Stimulated activated CD8-positive, alpha-beta memory T cell treated with anti-CD3 and anti-CD28 coated beads, Interleukin-15, amount 100 ng/mL, for 1 hour (primary cell): Measurements from ENCODE around the gene TINCR.
"Not testable (repeated sequence)": the region's sequence is repeated elsewhere in the genome, so short reads cannot be mapped to it uniquely, and the experiment has no call there.

Experiments
- DNase-seq: peaks from one replicate; pipeline ENCODE4 v3.0.0-alpha.2; 2020; ENCODE audit warnings: low read depth

The TINCR gene

GRCh38 chr19:5558101-5558621 is 9.6 kb downstream of the TINCR start:
- no peak for DNase-seq

DNA sequence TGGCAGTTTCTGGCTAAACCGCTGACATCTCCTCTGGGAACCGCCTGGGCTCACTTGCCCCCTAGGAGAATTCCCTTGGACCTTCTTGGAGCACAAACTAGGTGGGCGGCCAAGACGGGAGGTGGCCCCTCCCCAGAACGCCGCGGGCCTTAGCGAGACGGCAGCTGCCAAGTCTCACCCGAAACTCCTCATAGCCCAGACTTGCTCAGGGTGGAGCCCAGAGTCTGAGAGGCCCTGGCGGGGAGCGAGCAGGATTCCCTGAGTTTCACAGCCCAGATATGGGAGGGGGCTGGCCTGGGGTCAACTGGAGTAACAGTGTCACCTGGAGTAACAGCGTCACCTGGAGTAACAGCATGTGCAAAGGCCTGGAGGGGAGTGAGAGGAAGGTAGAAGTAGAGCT is 10.1 kb downstream of the TINCR start:
- no peak for DNase-seq

- no peak for DNase-seq
These were observed 12.9 kb downstream of the TINCR start for GRCh38 chr19:5554828-5555227.

GRCh38 chr19:5553892-5554291 is 13.9 kb downstream of the TINCR start:
- DNase-seq, result no peak

DNA sequence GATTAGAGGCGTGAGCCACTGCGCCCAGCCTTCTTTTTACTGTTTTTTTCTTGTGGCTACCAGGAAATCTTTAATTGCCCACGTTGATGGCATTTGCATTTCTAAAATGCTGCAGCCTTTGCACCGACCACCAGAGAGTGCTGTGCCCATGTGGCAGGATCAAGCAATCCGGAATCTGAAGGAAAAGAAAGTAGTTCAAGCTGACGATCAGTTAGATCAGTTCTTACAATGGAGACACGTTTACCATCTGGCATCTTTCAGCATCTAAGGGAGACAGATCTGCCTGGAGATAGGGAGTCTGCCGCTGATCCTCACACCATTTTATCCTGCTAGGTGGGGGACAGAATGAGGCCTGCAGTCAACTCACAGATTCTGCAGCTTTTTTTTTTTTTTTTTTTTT is 19.9 kb downstream of the TINCR start:
- DNase-seq, result no peak

DNA sequence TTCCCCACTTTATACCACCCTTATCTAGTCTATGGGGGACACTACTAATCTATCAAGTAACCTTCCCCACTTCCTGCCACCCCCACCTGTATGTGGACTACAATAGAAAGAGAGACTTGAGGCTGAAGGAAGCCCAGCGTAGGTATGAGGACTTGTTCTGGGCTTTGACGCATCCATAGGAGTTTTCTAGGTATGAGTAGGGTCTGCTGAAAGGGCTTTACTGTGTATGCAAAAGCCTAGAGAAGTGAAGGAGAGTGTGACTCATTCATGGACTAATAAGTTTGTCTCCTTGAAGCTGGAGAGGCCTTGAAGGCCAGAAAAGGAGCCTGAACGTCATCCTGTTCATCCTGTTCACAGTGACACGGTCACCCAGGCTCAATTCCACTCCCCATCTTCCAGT is 21.8 kb downstream of the TINCR start:
- DNase-seq, result no peak

DNA sequence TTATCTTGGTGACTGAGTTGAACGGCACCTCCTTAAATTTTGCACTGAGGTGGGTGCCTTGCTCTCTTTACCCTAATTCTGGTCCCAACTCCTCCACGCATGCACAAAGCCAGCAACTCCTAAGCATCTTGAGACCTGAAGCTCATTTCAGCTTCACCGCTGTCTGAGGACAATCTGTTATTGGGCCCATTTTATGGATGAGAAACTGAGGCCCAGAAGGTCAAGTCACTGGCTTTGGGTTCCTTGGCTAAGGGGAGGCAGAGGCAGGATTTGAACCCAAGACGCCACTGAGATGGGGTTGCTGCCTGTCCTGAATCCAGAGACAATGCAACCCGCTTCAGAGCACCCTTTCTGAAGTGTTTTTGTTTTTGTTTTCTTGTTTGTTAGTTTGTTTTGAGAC is 22.7 kb downstream of the TINCR start:
- no peak for DNase-seq

GRCh38 chr19:5542665-5543064 is 25.1 kb downstream of the TINCR start:
- no peak for DNase-seq

GRCh38 chr19:5541456-5541855 is 26.3 kb downstream of the TINCR start:
- DNase-seq, result no peak

GRCh38 chr19:5540208-5540607 is 27.5 kb downstream of the TINCR start:
- no peak for DNase-seq

DNA sequence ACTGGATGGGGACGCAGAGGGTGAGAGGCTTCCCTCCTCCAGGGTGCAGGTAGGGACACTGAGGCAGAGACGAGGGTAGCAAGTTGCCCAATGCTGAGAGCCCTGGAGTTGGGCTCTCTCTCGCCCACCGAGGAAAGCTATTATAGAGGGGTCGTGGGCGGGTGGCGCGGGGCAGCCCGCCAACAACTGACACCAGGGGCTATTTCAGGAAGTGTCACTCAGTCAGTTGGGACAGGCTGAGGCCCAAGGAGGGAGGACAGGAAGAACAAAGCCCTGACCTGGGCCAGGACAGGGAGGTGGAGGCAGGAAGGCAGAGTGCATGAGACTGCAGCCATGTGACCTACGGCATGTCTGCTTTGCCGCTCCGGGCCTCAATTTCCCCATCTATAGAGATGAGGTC is 29.9 kb downstream of the TINCR start:
- no peak for DNase-seq

GRCh38 chr19:5536982-5537579 is 30.7 kb downstream of the TINCR start:
- not testable (repeated sequence) for DNase-seq

GRCh38 chr19:5536337-5536894 is 31.3 kb downstream of the TINCR start:
- no peak for DNase-seq

DNA sequence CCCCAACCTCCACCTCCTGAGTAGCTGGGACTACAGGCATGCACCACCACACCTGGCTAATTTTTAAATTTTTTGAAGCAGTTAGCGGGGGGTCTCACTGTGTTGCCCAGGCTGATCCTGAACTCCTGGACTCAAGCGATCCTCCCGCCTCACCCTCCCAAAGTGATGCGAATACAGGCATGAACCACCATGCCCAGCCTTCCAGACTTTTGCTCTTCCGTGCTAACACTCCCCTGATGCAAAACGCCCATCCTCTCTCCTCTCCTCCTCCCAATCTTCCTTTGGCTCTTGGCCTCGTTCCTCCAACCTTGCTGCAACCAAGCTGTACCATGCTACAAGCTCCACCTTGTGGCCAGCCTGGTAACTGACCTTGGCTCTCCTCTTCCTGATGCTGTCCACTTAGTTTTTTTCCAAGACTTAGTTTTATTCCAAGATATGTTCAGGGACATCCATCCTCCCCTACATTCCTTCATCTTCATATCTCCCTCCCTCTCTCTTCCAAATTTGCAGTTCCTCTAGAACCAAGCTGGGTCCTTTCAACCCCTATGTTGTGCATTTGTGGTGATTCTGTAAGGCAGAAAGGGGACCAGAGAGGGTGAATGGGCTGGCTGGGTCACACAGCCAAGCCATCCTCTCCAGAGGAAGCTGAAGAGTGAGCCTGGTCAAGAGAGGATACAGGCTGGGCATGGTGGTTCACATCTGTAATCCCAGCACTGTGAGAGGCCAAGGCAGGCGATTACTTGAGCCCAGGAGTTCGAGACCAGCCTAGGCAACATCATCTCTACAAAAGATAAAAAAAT is 32.8 kb downstream of the TINCR start:
- no peak for DNase-seq

DNA sequence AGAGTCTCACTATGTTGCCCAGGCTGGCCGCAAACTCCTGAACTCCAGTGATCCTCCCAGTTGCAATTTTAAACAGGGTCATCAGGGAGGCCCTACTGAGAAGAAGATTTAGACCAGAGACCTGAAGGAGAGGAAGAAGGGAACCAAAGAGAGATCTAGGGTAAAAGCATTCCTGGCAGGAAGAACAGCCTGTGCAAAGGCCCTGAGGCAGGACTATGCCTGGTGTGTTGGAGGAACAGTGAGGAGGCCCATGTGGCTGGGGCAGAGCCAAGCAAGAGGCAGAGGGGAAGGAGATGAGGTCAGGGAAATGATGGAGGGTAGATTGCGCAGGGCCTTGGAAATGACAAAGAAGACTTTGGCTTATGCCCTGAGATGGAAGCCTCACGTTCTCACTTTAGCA is 34.5 kb downstream of the TINCR start:
- DNase-seq, result no peak

GRCh38 chr19:5530701-5531100 is 37.1 kb downstream of the TINCR start:
- no peak for DNase-seq

- DNase-seq, result no peak
These were observed 41.1 kb downstream of the TINCR start for GRCh38 chr19:5526691-5527090.

DNA sequence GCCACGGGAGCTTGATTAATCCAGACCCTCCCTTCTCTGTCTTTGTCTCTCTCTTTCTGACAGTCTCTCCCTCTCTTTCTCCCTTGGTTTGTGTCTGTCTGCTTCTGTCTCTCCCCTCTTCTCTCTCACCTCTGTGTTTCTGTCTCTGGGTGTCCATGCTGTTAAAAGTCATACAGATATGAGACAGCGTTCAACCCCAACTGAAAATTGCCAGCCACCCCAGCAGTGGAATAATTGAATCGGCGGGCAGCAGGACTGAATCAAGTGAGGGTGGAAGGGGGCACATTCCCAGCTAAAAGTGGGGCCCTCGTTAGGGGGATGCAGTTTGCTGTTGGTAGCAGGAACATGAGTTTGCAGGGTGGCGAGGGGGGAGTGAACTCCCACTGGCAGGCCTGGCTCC is 43.7 kb downstream of the TINCR start:
- DNase-seq, result no peak

DNA sequence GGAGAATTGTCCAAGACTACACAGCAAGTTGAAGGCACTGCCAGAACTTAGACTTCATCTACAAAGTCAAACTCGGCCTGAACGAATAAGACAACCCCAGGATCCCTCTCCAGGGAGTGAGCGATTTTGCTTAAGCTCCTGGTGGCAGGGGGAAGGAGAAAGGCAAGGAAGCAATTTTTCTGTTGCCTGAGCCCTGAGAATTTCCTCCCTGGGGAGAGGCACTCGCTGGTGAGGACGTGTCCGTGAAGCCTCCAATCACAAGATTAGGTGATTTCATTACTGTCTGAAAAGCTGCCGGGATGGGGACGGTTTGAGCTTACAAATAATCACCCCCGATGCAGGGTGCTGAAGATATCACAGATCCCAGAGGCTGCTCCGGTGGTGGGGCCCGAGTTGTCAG is 45.6 kb downstream of the TINCR start:
- DNase-seq, result no peak

DNA sequence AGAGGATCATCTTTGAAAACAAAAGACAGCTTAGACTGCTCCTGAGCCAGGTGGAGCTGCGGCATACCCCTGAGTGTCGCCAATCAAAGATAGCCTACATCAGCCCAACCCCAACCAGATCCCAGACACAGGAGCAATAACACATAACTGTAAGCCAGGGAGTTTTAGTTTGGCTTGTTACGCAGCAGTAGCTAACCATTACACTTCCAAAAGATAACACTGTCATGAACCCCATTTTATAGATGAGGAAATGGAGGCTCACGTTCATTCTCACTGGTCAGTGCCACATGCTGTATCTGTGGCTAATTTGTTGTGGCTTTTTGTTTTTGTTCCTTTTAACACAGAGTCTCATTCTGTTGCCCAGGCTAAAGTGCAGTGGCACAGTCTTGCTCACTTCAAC is 47.3 kb downstream of the TINCR start:
- no peak for DNase-seq

DNA sequence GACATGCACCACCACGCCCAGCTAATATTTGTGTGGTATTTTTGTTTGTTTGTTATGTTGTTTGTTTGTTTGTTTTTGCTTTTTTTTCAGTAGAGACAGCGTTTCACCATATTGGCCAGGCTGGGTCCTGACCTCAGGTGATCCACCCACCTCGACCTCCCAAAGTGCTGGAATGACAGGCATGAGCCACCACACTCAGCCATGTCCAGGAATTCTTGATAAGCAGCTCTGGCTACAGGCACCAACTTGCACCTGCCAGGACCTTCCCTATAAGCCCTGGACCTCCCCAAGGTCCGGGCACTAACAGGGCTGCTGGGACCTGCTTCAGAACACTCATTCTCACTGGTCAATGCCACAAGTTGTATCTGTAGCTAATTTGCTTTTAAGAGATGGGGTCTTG is 48.7 kb downstream of the TINCR start:
- no peak for DNase-seq

- no peak for DNase-seq
These were observed 52.0 kb downstream of the TINCR start for GRCh38 chr19:5515737-5516136.

DNA sequence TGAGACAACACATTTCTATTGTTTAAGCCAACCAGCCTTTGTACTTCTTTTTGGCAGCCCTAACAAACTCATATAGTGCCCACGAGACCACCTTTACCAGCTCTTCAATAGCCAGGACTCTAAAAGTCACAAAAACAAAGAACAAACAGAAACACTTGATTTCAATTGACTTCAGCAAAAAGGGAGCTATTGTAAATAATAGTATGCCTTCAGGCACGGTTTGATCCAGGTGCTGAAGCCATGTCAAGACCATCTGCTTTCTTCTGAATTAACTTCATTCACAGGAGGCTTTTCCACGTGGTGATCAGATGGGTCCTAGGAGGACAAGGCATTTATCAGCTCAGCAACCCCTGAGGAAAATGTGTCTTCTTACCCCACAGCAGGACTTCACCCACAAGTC is 53.8 kb downstream of the TINCR start:
- DNase-seq, result no peak
